Colonic mucosa (tissue), 4 donors: Measurements from ENCODE around the gene MTREX. TPM values are rescaled to one million over a fixed set of nuclear protein-coding genes. Genes with fewer than 3 reads are reported as not detected.

Experiments used
- DNase-seq: peaks from one replicate; pipeline ENCODE4 v3.0.0-alpha.2; 2020
- H3K27ac ChIP-seq: fragments of 200-600 bp; one replicate; pipeline ENCODE4 v1.8.0; 2021
- H3K27me3 ChIP-seq: fragments of 200-600 bp; one replicate; pipeline ENCODE4 v1.8.0; 2021
- H3K36me3 ChIP-seq: fragments of 200-600 bp; one replicate; pipeline ENCODE4 v1.8.0; 2021
- H3K4me1 ChIP-seq: fragments of 200-600 bp; one replicate; pipeline ENCODE4 v1.8.0; 2021; ENCODE audit warnings: mild to moderate bottlenecking
- H3K4me3 ChIP-seq: fragments of 200-600 bp; one replicate; pipeline ENCODE4 v1.8.0; 2021
- H3K9ac ChIP-seq, 2 donors: one replicate each; pipeline ENCODE4 v1.7.0; 2013; ENCODE audit warnings: control low read depth in 2 of 2, low read depth in 2 of 2, low read length in 2 of 2
- H3K9me3 ChIP-seq: fragments of 200-600 bp; one replicate; pipeline ENCODE4 v1.8.0; 2021
- CTCF ChIP-seq: fragments of 200-600 bp; IDR thresholded peaks from one replicate; pipeline ENCODE4 v1.8.0; 2022; ENCODE audit warnings: antibody characterized with exemption, mild to moderate bottlenecking
- intact Hi-C: fragments of 100-400 bp; cut with DNase I; formaldehyde crosslinking; loops from one replicate; pipeline ENCODE4 v1.14.1; 2022
- total RNA-seq, 2 donors: library from RNA; stranded (reverse); fragmentation: NEBNext Ultra II Directional in 1 of 2; extraction: Animal tissue kit (Norgen Biotek cat#: 25700) in 1 of 2; gene quantifications; one replicate each; pipeline ENCODE4 v1.2.1, GENCODE V29; 2021
- donor health status: healthy.
- donor health status: DM: no; HTN: no; CAD: no.
- donor health status: DM: no; HTN: no; CAD: no.

The MTREX gene
- total RNA-seq, 2 donors from 2014 or later: 53.7 to 69.0 TPM

- Histone ChIP-seq H3K4me3 (no peak overlapping the region), H3K36me3 (peaks cover 2% of the 10 kb centered on the region), H3K27ac (no peak overlapping the region), H3K9ac (no peak overlapping the region), H3K27me3 (no peaks in the 10 kb centered on the region), H3K4me1 (no peaks in the 10 kb centered on the region), H3K9me3 (no peaks in the 10 kb centered on the region)
- intact Hi-C loops: loop anchor here (5.0 kb wide), 1 partner anchor 382 kb away; no protein-coding TSS in a partner anchor
- no peak for DNase-seq
- TF ChIP-seq CTCF: no peak
These were observed 17.8 kb downstream of the MTREX start for GRCh38 chr5:55325621-55326020.

GRCh38 chr5:55327281-55327680, 19.5 kb downstream of the MTREX start:
- Histone ChIP-seq H3K4me3 (no peak overlapping the region), H3K4me1 (no peaks in the 10 kb centered on the region), H3K27me3 (no peaks in the 10 kb centered on the region), H3K27ac (no peak overlapping the region), H3K9ac (no peak overlapping the region), H3K36me3 (peaks cover 3% of the 10 kb centered on the region), H3K9me3 (no peaks in the 10 kb centered on the region)
- no peak for DNase-seq
- TF ChIP-seq CTCF: no peak
- intact Hi-C loops: loop anchor here (5.0 kb wide), 1 partner anchor 380 kb away; no protein-coding TSS in a partner anchor

GRCh38 chr5:55331321-55331720, 23.5 kb downstream of the MTREX start:
- Histone ChIP-seq H3K9me3 (no peaks in the 10 kb centered on the region), H3K4me3 (no peak overlapping the region), H3K4me1 (no peaks in the 10 kb centered on the region), H3K36me3 (peaks cover 3% of the 10 kb centered on the region), H3K9ac (no peak overlapping the region), H3K27me3 (no peaks in the 10 kb centered on the region), H3K27ac (no peak overlapping the region)
- TF ChIP-seq CTCF: no peak
- no peak for DNase-seq
- intact Hi-C loops: no loop called here

GRCh38 chr5:55333017-55333416, 25.2 kb downstream of the MTREX start:
- peaks cover 3% of the 10 kb centered on the region for H3K36me3 ChIP-seq

GRCh38 chr5:55333811-55334210, 26.0 kb downstream of the MTREX start:
- H3K27ac ChIP-seq: no peak overlapping the region
- H3K4me3 ChIP-seq: no peak overlapping the region
- peaks cover 3% of the 10 kb centered on the region for H3K36me3 ChIP-seq
- H3K9ac ChIP-seq: no peak overlapping the region
- no peaks in the 10 kb centered on the region for H3K27me3 ChIP-seq
- no peaks in the 10 kb centered on the region for H3K4me1 ChIP-seq
- intact Hi-C loops: no loop called here
- H3K9me3 ChIP-seq: no peaks in the 10 kb centered on the region
- DNase-seq: no peak
- no peak for TF ChIP-seq CTCF

More at GRCh38 chr5:55333017-55333416, 25.2 kb downstream of the MTREX start:
- H3K9ac ChIP-seq: no peak overlapping the region
- no peak for DNase-seq
- H3K27ac ChIP-seq: no peak overlapping the region
- intact Hi-C loops: no loop called here
- no peak for TF ChIP-seq CTCF
- H3K4me1 ChIP-seq: no peaks in the 10 kb centered on the region
- H3K27me3 ChIP-seq: no peaks in the 10 kb centered on the region
- H3K9me3 ChIP-seq: no peaks in the 10 kb centered on the region
- H3K4me3 ChIP-seq: no peak overlapping the region
